ENCODE data around the gene TERB1. TPM values are rescaled to one million over a fixed set of nuclear protein-coding genes. Genes with fewer than 3 reads are reported as not detected.
"Not testable (repeated sequence)": the region's sequence is repeated elsewhere in the genome, so short reads cannot be mapped to it uniquely, and the experiment has no call there.

The TERB1 gene
- total RNA-seq, 1 donor from 2014 or later = not detected

DNA sequence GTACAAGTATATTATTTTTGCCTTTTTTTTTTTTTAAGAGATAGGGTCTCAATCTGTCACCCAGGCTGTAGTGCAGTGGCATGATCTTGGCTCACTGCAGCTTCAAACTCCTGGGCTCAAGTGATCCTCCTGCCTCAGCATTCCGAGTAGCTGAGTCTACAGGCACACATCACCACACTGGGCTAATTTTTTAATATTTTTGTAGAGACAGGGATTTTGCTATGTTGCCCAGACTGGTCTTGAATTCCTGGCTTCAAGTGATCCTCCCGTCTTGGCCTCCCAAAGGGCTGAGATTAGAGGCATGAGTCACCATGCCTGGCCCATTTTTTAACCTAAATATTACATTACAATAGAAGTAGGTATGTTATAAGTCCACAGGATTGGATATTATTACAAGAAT lies 3.2 kb downstream of the TERB1 start:
- no peak overlapping the region for H3K4me2 ChIP-seq
- no peak overlapping the region for H3K27ac Mint-ChIP-seq
- no peaks in the 10 kb centered on the region for H3K79me2 ChIP-seq (ENCODE audit: low read depth)
- no peaks in the 10 kb centered on the region for H3K4me1 ChIP-seq
- no peak overlapping the region for H2AFZ ChIP-seq (replicated peaks)
- no peak overlapping the region for H3K27ac ChIP-seq
- peaks cover 5% of the 10 kb centered on the region for H3K36me3 ChIP-seq
- H4K20me1 ChIP-seq (ENCODE audit: low read depth) = no peaks in the 10 kb centered on the region
- peaks cover 2% of the 10 kb centered on the region for H3K36me3 Mint-ChIP-seq
- H3K27me3 ChIP-seq = no peaks in the 10 kb centered on the region
- TF ChIP-seq EZH2phosphoT487 (IDR thresholded peaks at IDR 0.05) (no peak), EZH2 (IDR thresholded peaks at IDR 0.05) (no peak)
- TF ChIP-seq, protein P1, sequence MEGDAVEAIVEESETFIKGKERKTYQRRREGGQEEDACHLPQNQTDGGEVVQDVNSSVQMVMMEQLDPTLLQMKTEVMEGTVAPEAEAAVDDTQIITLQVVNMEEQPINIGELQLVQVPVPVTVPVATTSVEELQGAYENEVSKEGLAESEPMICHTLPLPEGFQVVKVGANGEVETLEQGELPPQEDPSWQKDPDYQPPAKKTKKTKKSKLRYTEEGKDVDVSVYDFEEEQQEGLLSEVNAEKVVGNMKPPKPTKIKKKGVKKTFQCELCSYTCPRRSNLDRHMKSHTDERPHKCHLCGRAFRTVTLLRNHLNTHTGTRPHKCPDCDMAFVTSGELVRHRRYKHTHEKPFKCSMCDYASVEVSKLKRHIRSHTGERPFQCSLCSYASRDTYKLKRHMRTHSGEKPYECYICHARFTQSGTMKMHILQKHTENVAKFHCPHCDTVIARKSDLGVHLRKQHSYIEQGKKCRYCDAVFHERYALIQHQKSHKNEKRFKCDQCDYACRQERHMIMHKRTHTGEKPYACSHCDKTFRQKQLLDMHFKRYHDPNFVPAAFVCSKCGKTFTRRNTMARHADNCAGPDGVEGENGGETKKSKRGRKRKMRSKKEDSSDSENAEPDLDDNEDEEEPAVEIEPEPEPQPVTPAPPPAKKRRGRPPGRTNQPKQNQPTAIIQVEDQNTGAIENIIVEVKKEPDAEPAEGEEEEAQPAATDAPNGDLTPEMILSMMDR (IDR thresholded peaks at IDR 0.05) = no peak
- H3K9me3 Mint-ChIP-seq = no peaks in the 10 kb centered on the region
- no peaks in the 10 kb centered on the region for H3K9me3 ChIP-seq (ENCODE audit: low read depth)
- peaks cover 4% of the 10 kb centered on the region for H3K27me3 Mint-ChIP-seq (ENCODE audit: insufficient read depth, low read depth)
- no peak for DNase-seq (ENCODE audit: low spot score)
- H3K4me3 ChIP-seq = no peak overlapping the region
- H3K4me3 Mint-ChIP-seq = no peak overlapping the region
- H3K9ac ChIP-seq = no peak overlapping the region
- H3K4me1 Mint-ChIP-seq = no peaks in the 10 kb centered on the region
- H3F3A ChIP-seq (ENCODE audit: low read depth) = peaks cover 5% of the 10 kb centered on the region

DNA sequence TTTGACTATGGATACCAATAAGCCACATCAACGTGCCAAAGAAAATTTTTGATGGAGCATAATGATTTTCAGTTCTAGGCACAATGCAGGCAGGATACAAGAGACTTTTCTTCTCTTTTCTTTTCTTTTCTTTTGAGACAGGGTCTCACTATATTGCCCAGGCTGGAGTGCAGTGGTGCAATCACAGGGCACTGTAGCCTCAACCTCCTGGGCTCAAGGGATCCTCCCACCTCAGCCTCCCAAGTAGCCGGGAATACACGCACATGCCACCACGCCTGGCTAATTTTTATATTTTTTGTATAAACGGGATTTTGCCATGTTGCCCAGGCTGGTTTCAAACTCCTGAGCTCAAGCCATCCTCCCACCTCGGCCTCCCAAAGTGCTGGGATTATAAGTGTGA lies 7.4 kb downstream of the TERB1 start:
- not testable (repeated sequence) for H3K4me2 ChIP-seq; DNase-seq (ENCODE audit: low spot score); H3K4me3 ChIP-seq; H3K27ac ChIP-seq; H3K9me3 Mint-ChIP-seq; H3F3A ChIP-seq (ENCODE audit: low read depth); H3K27ac Mint-ChIP-seq; H3K79me2 ChIP-seq (ENCODE audit: low read depth); H3K27me3 ChIP-seq; H3K27me3 Mint-ChIP-seq (ENCODE audit: insufficient read depth, low read depth); H3K9ac ChIP-seq; H3K36me3 ChIP-seq; H3K4me1 ChIP-seq; H2AFZ ChIP-seq (replicated peaks); H3K9me3 ChIP-seq (ENCODE audit: low read depth); H3K4me1 Mint-ChIP-seq; H3K36me3 Mint-ChIP-seq; H3K4me3 Mint-ChIP-seq; H4K20me1 ChIP-seq (ENCODE audit: low read depth)

DNA sequence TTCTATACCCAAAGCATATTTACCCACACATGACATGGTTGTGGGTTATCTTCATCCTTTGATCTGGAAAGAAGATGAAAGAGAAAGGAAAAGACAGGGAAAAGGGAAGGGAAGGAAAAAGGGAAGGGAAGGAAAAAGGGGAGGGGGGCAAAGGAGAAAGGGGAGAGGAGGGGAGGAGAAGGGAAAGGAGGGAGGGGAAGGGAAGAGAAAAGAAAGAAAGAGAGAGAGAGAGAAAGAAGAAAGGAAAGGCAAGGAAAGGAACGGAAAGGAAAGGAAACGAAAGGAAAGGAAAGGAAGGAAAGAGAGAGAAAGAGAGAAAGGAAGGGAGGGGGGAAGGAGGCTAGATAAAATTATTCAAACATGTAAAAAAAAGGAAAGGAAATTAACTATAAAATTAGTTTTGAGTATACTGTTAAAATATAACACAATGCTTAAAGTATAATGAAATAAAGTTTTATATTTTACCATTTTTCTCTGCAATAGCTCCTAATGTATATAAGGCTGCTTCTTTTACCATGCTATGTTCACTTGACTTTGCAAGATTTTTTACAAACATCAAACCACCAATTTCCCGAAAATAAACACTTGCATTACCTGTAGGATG lies 11.2 kb downstream of the TERB1 start:
- Histone ChIP-seq H2AFZ (replicated peaks) (peak overlapping the region; percentile 63), H4K20me1 (ENCODE audit: low read depth) (no peaks in the 10 kb centered on the region), H3K4me2 (no peak overlapping the region), H3K4me1 (peaks cover 5% of the 10 kb centered on the region), H3K79me2 (ENCODE audit: low read depth) (no peaks in the 10 kb centered on the region), H3K9ac (no peak overlapping the region), H3F3A (ENCODE audit: low read depth) (no peaks in the 10 kb centered on the region), H3K27me3 (peaks cover 4% of the 10 kb centered on the region), H3K36me3 (no peaks in the 10 kb centered on the region), H3K9me3 (ENCODE audit: low read depth) (no peaks in the 10 kb centered on the region), H3K27ac (no peak overlapping the region), H3K4me3 (no peak overlapping the region)
- TF ChIP-seq EZH2 (IDR thresholded peaks at IDR 0.05) (no peak), EZH2phosphoT487 (IDR thresholded peaks at IDR 0.05) (no peak)
- TF ChIP-seq, protein P1 (IDR thresholded peaks at IDR 0.05) = no peak
- Mint-ChIP-seq H3K36me3 (no peaks in the 10 kb centered on the region), H3K4me1 (no peaks in the 10 kb centered on the region), H3K27ac (no peak overlapping the region), H3K4me3 (no peak overlapping the region), H3K9me3 (no peaks in the 10 kb centered on the region), H3K27me3 (ENCODE audit: insufficient read depth, low read depth) (peaks cover 2% of the 10 kb centered on the region)
- DNase-seq (ENCODE audit: low spot score) = no peak

- Histone ChIP-seq H3K4me1 (peaks cover 5% of the 10 kb centered on the region), H2AFZ (replicated peaks) (no peak overlapping the region), H3K79me2 (ENCODE audit: low read depth) (no peaks in the 10 kb centered on the region), H3F3A (ENCODE audit: low read depth) (no peaks in the 10 kb centered on the region), H4K20me1 (ENCODE audit: low read depth) (no peaks in the 10 kb centered on the region), H3K9ac (no peak overlapping the region), H3K9me3 (ENCODE audit: low read depth) (no peaks in the 10 kb centered on the region), H3K27ac (no peak overlapping the region), H3K4me2 (no peak overlapping the region), H3K4me3 (no peak overlapping the region), H3K27me3 (peaks cover 4% of the 10 kb centered on the region), H3K36me3 (no peaks in the 10 kb centered on the region)
- no peaks in the 10 kb centered on the region for H3K36me3 Mint-ChIP-seq
- no peak overlapping the region for H3K4me3 Mint-ChIP-seq
- H3K4me1 Mint-ChIP-seq = no peaks in the 10 kb centered on the region
- TF ChIP-seq EZH2 (IDR thresholded peaks at IDR 0.05) (no peak), EZH2phosphoT487 (IDR thresholded peaks at IDR 0.05) (no peak)
- TF ChIP-seq, protein P1 (IDR thresholded peaks at IDR 0.05) = no peak
- H3K27me3 Mint-ChIP-seq (ENCODE audit: insufficient read depth, low read depth) = peaks cover 2% of the 10 kb centered on the region
- H3K9me3 Mint-ChIP-seq = no peaks in the 10 kb centered on the region
- no peak for DNase-seq (ENCODE audit: low spot score)
- H3K27ac Mint-ChIP-seq = no peak overlapping the region
These were observed 14.0 kb downstream of the TERB1 start for GRCh38 chr16:66787427-66787826.
